Smooth muscle cell (in vitro differentiated cells): ENCODE measurements around the gene DPEP1. TPM values are rescaled to one million over a fixed set of nuclear protein-coding genes. Genes with fewer than 3 reads are reported as not detected.

Source experiments
- DNase-seq: peaks from one replicate; lab custom pipeline; 2025; ENCODE audit not compliant: unreplicated experiment; lab: John Stamatoyannopoulos, UW
- H2AFZ ChIP-seq: fragments of 200-600 bp; sonication (generic); 2 replicates; pipeline ENCODE4 v1.6.0; 2016; ENCODE audit warnings: antibody characterized with exemption, low read depth, mild to moderate bottlenecking
- H3F3A ChIP-seq: fragments of 200-600 bp; sonication (generic); 2 replicates; pipeline ENCODE4 v1.6.0; 2017; ENCODE audit warnings: antibody characterized with exemption, low read depth
- H3K27ac ChIP-seq: fragments of 200-600 bp; sonication (generic); 2 replicates; pipeline ENCODE4 v1.5.1; 2016; ENCODE audit warnings: low read depth, mild to moderate bottlenecking
- H3K27me3 ChIP-seq: fragments of 200-600 bp; sonication (generic); 2 replicates; pipeline ENCODE4 v1.6.1; 2016; ENCODE audit warnings: low read depth, mild to moderate bottlenecking
- H3K36me3 ChIP-seq: fragments of 200-600 bp; sonication (generic); 2 replicates; pipeline ENCODE4 v1.5.1; 2016; ENCODE audit warnings: low read depth
- H3K4me1 ChIP-seq: fragments of 200-600 bp; sonication (generic); 2 replicates; pipeline ENCODE4 v1.5.1; 2016; ENCODE audit warnings: low read depth
- H3K4me2 ChIP-seq: fragments of 200-600 bp; sonication (generic); 2 replicates; pipeline ENCODE4 v1.6.0; 2016; ENCODE audit warnings: mild to moderate bottlenecking
- H3K4me3 ChIP-seq: fragments of 200-600 bp; sonication (generic); 2 replicates; pipeline ENCODE4 v1.5.1; 2016; ENCODE audit warnings: mild to moderate bottlenecking
- H3K79me2 ChIP-seq: fragments of 200-600 bp; sonication (generic); 2 replicates; pipeline ENCODE4 v1.6.0; 2016; ENCODE audit warnings: low read depth, mild to moderate bottlenecking
- H3K9ac ChIP-seq: fragments of 200-600 bp; sonication (generic); 2 replicates; pipeline ENCODE4 v1.6.0; 2016; ENCODE audit warnings: low read depth
- H3K9me3 ChIP-seq: fragments of 200-600 bp; sonication (generic); replicated peaks from 2 replicates; pipeline ENCODE4 v1.5.1; 2016; ENCODE audit warnings: low read depth
- H4K20me1 ChIP-seq: fragments of 200-600 bp; sonication (generic); 2 replicates; pipeline ENCODE4 v1.6.0; 2016; ENCODE audit warnings: low read depth
- WGBS: methylation state at CpG from one replicate; pipeline ENCODE4 v1.1.7; 2016; ENCODE audit warnings: low lambda C conversion rate; 5-methylcytosine and 5-hydroxymethylcytosine counted together
- polyA plus RNA-seq: library from polyadenylated mRNA; unstranded; fragments of >200 nt; fragmentation: Nextera tagmentation; extraction: Ambion mirVana; gene quantifications from 2 replicates; pipeline ENCODE4 v1.2.1, GENCODE V29; 2016
- total RNA-seq: library from RNA; depleted of rRNA; stranded (reverse); fragments of >200 nt; gene quantifications from 2 replicates; pipeline ENCODE4 v1.2.3, GENCODE V29; 2014
- TF ChIP-seq, protein P1 (sequence below): fragments of 200-600 bp; sonication (generic); IDR thresholded peaks from 2 replicates; pipeline ENCODE4 v1.5.1; 2017; ENCODE audit warnings: borderline replicate concordance, mild to moderate bottlenecking, antibody characterized with exemption; ENCODE audit not compliant: insufficient read depth, poor library complexity, severe bottlenecking

The DPEP1 gene
- total and polyA plus RNA-seq, 2 experiments from 2014 or later = not detected

DNA sequence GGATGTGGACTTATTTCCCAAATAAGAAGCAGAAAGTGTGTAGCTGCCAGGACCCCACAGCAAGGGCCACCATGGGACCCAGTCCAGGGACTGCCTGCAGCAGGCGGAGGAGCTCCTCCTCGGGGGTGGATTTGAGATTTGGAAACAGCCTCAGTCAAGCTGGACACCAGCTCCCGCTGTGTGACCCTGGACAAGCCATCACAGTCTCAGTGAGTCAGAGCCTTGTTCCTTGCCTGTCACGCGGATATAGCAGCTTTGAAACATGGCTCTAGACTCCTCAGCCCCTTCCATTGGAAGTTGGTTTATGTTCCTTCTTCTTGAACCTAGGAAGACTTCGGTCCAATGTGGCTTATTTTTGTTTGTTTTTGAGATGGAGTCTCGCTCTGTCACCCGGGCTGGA lies 12.5 kb upstream of the DPEP1 start:
- Histone ChIP-seq H3K9me3 (no peaks in the 10 kb centered on the region), H3F3A (peaks cover 4% of the 10 kb centered on the region), H4K20me1 (no peaks in the 10 kb centered on the region), H3K27me3 (no peaks in the 10 kb centered on the region), H3K9ac (no peak overlapping the region), H3K4me3 (no peak overlapping the region), H3K4me1 (peaks cover 8% of the 10 kb centered on the region), H3K79me2 (no peaks in the 10 kb centered on the region), H3K27ac (no peak overlapping the region), H3K36me3 (no peaks in the 10 kb centered on the region), H3K4me2 (no peak overlapping the region), H2AFZ (no peak overlapping the region)
- no peak for DNase-seq
- 88% methylated on average over 8 of the region's 8 CpGs for WGBS
- TF ChIP-seq, protein P1, sequence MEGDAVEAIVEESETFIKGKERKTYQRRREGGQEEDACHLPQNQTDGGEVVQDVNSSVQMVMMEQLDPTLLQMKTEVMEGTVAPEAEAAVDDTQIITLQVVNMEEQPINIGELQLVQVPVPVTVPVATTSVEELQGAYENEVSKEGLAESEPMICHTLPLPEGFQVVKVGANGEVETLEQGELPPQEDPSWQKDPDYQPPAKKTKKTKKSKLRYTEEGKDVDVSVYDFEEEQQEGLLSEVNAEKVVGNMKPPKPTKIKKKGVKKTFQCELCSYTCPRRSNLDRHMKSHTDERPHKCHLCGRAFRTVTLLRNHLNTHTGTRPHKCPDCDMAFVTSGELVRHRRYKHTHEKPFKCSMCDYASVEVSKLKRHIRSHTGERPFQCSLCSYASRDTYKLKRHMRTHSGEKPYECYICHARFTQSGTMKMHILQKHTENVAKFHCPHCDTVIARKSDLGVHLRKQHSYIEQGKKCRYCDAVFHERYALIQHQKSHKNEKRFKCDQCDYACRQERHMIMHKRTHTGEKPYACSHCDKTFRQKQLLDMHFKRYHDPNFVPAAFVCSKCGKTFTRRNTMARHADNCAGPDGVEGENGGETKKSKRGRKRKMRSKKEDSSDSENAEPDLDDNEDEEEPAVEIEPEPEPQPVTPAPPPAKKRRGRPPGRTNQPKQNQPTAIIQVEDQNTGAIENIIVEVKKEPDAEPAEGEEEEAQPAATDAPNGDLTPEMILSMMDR = no peak

DNA sequence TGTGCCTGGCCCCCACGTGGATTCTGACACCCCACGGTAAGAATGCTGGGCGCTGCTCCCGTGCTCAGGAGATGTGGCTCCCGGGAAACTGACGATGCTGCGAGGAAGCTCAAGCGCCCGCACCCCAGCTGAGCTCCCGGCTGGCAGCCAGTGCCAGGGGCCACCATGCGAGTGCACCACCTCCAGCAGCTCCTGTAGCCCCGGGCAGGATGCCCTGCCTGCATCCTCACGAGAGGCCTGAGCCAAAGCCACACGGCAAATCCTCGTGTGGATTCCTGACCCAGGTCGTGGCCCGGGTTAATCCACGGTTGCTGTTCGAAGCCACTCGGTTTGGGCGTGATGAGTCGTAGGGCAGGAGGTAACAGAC lies 11.6 kb upstream of the DPEP1 start:
- no peaks in the 10 kb centered on the region for H3K79me2 ChIP-seq
- TF ChIP-seq, protein P1 = no peak
- WGBS = 49% methylated on average over 22 of the region's 22 CpGs
- H3K4me2 ChIP-seq = peak overlapping the region; percentile 68
- H3F3A ChIP-seq = peaks cover 4% of the 10 kb centered on the region
- H3K4me3 ChIP-seq = no peak overlapping the region
- H3K36me3 ChIP-seq = no peaks in the 10 kb centered on the region
- peak overlapping the region; percentile 65 for H3K27ac ChIP-seq
- no peak for DNase-seq
- peaks cover 8% of the 10 kb centered on the region for H3K4me1 ChIP-seq
- H3K27me3 ChIP-seq = no peaks in the 10 kb centered on the region
- H3K9me3 ChIP-seq = no peaks in the 10 kb centered on the region
- no peak overlapping the region for H3K9ac ChIP-seq
- H4K20me1 ChIP-seq = no peaks in the 10 kb centered on the region
- H2AFZ ChIP-seq = no peak overlapping the region

DNA sequence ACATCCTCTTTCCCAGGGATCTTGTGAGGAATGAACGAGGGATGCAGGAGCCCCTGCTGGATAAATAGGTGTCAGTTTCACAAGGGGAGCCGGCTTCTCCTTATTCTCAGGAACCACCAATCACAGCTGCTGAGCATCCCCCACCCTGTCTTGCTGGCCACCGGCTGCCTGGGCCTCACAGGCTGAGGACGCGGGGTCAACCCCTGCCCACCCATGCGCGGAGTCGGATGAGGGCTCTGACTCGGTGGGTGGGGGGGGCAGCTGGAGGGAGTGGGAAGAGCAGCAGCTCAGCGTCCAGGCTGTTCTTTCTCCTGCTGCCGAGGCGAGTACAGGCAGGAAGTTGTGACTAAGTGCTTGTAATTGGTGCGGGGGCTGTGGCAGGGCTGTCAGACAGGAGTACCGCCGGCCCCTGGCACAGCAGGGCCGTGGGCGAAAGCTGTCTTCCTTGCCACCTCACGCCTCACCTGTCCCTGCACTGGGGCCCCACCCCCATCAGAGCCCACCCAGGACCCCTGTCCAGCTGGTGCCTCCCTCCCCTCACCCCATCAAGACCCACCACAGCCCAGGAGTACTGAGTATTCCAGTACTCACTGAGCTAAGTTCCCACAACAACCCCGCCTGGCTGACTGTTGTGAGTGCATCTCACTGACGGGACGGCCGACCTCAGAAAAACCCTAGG lies 11.0 kb upstream of the DPEP1 start:
- Histone ChIP-seq H3K4me3 (no peak overlapping the region), H2AFZ (no peak overlapping the region), H3K27ac (peak overlapping the region; percentile 65), H4K20me1 (no peaks in the 10 kb centered on the region), H3K9ac (no peak overlapping the region), H3K4me1 (peaks cover 8% of the 10 kb centered on the region), H3K27me3 (no peaks in the 10 kb centered on the region), H3F3A (peaks cover 4% of the 10 kb centered on the region), H3K36me3 (no peaks in the 10 kb centered on the region), H3K9me3 (no peaks in the 10 kb centered on the region), H3K79me2 (no peaks in the 10 kb centered on the region), H3K4me2 (peak overlapping the region; percentile 68)
- TF ChIP-seq, protein P1 = no peak
- WGBS = 4% methylated on average over 16 of the region's 22 CpGs
- DNase-seq = peak; percentile 59
